ENCODE results near the gene NMRK1.

Gene NMRK1

DNA sequence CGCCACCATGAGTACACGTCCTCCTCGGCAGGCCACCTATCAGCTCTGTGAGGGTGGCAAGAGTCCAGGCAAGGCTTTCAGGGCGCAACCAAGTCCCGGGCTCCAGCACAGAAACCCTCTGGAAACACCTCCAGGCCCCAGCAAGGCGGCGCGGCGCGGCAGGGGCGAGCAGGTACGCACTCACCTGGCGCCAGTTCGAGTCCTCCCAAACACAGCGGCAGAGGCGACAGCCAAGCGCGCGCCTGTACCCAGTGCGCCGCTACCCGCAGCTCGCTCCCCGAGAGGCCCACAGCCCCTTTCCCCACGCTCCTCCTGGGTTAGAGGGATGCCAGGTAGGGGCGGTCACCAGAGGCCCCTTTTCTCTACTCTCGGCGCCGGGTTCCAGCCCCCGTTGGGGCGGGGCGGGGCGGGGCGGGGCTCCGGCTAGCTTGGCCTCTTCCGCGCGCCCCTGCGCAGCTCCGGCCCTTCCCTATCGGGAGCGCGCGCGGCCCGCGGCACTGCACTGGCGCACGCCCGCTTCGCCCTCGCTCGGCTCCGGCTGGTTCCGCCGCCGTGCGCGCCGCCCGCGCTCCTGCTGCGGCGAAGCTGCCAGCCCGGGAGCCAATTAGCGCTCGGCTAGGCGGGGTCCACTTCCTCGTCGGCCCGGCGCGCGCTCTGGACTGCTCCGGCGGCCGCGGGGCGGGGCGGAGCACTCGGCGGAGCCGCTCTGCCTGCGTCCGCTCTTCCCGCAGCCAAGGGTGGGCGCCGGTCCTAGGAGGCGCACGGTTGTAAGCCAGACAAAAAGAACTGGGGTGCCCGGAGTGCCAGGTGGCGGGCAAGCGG is at the start of gene NMRK1, which contains the start of gene OSTF1:
TSS of gene NMRK1 (minus strand) at position 332 of the 822 bp plus-strand sequence. CDS start 5,040 bp downstream, outside the sequence.
TSS of gene OSTF1 (plus strand) at position 691 of the 822 bp plus-strand sequence. CDS start 179 bp downstream, outside the sequence.
- Mint-ChIP-seq H3K27me3 (no peaks in the 10 kb centered on the region), H3K36me3 (ENCODE audit: low read depth) (no peaks in the 10 kb centered on the region), H3K4me3 (peak within 1 kb of the TSS; percentile 91), H3K27ac (peak within 1 kb of the TSS; percentile 91), H3K9me3 (no peaks in the 10 kb centered on the region), H3K4me1 (peaks cover 72% of the 10 kb centered on the region)
- DNase-seq = peak; percentile 92
- peak; percentile 91 for ATAC-seq

DNA sequence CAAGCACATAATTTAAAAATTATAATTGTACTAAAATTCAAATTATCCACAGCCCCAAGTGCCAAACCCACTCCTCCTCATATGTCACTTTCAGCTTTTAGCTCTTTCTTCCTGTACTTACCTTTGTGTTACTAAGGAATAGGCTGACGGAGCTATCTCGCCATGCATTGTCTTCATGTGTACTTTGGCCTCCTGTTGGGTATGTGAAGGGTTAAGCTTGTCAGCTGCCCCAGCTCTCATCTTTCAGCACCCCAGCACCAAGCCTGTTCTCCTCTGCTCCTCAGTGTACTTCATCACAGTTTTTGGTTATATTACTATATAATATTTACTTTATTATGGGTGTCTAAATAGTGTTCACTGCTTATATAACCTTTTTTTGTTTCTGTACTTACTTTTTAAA is 46.5 kb upstream of the NMRK1 start:
- Mint-ChIP-seq H3K27me3 (no peaks in the 10 kb centered on the region), H3K9me3 (no peaks in the 10 kb centered on the region), H3K27ac (no peak overlapping the region), H3K4me3 (no peak overlapping the region), H3K4me1 (peaks cover 21% of the 10 kb centered on the region), H3K36me3 (ENCODE audit: low read depth) (peaks cover 62% of the 10 kb centered on the region)
- no peak for DNase-seq
- ATAC-seq = no peak

DNA sequence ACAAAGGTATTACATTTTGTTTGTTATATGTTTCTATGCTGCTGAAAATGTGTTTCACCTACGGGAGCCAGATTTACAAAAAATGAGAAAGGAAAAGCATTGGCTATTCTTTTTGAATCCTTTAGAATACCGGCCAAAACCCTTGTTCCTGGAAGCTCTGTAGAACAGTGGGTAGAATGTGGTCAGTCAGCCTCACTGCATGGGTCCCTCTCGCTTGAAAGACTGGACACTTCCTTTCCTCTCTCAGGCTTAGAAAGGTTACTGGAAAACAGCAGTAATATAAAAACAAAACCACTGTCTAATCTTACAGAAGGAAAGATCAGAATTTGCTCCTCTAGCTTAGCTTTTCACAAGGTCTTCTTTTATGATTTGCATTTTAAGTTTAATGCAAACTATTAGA is 45.4 kb upstream of the NMRK1 start:
- no peak overlapping the region for H3K4me3 Mint-ChIP-seq
- DNase-seq (no peak), ATAC-seq (no peak)
- H3K27ac Mint-ChIP-seq = no peak overlapping the region
- H3K9me3 Mint-ChIP-seq = no peaks in the 10 kb centered on the region
- H3K27me3 Mint-ChIP-seq = no peaks in the 10 kb centered on the region
- peaks cover 16% of the 10 kb centered on the region for H3K4me1 Mint-ChIP-seq
- H3K36me3 Mint-ChIP-seq (ENCODE audit: low read depth) = peaks cover 65% of the 10 kb centered on the region

DNA sequence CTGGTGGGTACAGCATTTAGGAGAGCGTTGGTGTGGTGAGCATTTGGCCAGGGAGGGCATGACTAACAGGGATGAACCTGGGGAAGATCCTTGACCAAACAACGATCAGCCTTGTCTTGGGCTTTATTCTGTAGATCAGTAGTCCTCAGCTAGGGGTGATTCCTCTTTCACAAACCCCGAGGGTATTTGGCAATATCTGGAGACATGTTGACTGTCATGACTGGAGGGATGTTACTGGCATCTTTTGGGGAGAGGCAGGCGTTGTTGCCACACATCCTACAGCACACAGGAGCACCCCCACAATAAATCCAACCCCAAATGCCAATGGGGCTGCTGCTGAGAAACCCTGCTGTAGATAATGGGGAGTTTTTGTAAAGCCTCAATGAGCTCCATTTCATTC is 44.3 kb upstream of the NMRK1 start:
- DNase-seq = no peak
- no peaks in the 10 kb centered on the region for H3K9me3 Mint-ChIP-seq
- no peak overlapping the region for H3K4me3 Mint-ChIP-seq
- peak overlapping the region; percentile 23 for H3K27ac Mint-ChIP-seq
- H3K27me3 Mint-ChIP-seq = no peaks in the 10 kb centered on the region
- ATAC-seq = no peak
- peaks cover 11% of the 10 kb centered on the region for H3K4me1 Mint-ChIP-seq
- peaks cover 57% of the 10 kb centered on the region for H3K36me3 Mint-ChIP-seq (ENCODE audit: low read depth)

DNA sequence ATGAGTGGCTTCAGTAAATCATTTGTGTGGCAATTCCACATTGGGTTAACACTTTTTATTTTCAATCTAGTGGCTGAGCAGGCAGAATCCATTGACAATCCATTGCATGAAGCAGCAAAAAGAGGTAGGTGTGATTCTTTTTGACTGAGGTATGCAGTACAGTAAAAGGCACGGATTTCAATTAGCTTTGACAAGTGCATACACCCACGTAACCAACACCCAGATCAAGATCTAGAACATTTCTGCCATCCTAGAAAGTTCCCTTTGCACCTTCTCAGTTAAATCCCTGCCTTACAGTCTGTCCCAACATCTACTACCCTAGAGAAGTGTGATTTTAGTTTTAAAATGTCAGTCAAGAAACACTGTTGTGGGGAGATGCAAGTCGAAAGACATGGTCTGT is 43.7 kb upstream of the NMRK1 start:
- no peaks in the 10 kb centered on the region for H3K9me3 Mint-ChIP-seq
- DNase-seq = no peak
- H3K36me3 Mint-ChIP-seq (ENCODE audit: low read depth) = peaks cover 52% of the 10 kb centered on the region
- ATAC-seq = no peak
- peaks cover 10% of the 10 kb centered on the region for H3K4me1 Mint-ChIP-seq
- peak overlapping the region; percentile 23 for H3K27ac Mint-ChIP-seq
- no peak overlapping the region for H3K4me3 Mint-ChIP-seq
- no peaks in the 10 kb centered on the region for H3K27me3 Mint-ChIP-seq

DNA sequence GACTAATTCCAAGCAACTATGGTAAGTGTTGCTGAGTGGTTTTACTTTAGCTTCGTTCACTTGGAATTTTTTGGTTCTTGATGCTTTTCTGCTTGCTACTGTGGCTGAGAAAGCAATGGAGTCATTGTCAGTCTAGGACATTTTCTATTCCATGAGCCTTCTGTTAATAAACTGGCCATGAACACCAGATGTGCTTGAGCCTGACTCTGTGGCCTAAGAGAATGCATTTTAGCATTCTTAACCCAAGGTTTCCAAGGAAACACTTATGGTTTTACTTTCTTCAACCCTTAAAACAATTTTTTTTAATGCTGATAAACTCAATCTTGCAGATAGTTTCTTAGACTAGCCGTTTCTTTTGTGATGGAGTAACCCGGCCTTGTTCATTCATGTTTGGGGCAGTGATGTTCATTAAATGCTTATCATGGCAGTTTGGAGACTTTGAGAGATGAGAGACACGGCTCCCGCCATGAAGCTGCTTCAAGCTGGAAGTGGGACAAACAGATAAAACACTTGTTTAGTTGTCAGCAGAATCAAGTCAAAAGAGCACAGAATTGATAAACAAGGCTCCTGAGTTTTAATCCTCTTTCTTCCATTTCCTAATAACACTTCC is 42.8 kb upstream of the NMRK1 start:
- Mint-ChIP-seq H3K27me3 (no peaks in the 10 kb centered on the region), H3K4me1 (peaks cover 13% of the 10 kb centered on the region), H3K36me3 (ENCODE audit: low read depth) (peaks cover 43% of the 10 kb centered on the region), H3K4me3 (no peak overlapping the region), H3K9me3 (no peaks in the 10 kb centered on the region), H3K27ac (no peak overlapping the region)
- ATAC-seq (no peak), DNase-seq (no peak)

DNA sequence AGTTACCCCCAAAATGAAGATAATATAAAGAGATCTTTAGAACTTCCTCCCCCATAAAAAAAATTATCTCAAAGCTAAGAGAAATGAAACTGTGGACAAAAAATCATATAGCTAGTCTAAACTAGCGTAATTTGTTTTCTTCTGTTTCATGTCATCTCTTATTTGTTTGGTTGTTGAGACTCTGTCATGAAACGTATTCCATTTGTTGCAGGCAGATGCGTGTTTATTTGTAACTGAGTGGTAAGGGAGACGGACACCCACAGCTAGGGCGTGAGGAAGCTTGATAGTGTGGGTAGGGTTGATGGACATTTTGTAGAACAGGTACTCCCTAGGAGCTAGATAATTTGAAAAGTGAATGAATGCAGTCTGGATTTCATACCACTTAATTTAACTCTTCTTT is 42.2 kb upstream of the NMRK1 start:
- H3K4me3 Mint-ChIP-seq = no peak overlapping the region
- DNase-seq = no peak
- H3K4me1 Mint-ChIP-seq = peaks cover 13% of the 10 kb centered on the region
- ATAC-seq = no peak
- no peaks in the 10 kb centered on the region for H3K9me3 Mint-ChIP-seq
- peaks cover 44% of the 10 kb centered on the region for H3K36me3 Mint-ChIP-seq (ENCODE audit: low read depth)
- H3K27me3 Mint-ChIP-seq = no peaks in the 10 kb centered on the region
- no peak overlapping the region for H3K27ac Mint-ChIP-seq

DNA sequence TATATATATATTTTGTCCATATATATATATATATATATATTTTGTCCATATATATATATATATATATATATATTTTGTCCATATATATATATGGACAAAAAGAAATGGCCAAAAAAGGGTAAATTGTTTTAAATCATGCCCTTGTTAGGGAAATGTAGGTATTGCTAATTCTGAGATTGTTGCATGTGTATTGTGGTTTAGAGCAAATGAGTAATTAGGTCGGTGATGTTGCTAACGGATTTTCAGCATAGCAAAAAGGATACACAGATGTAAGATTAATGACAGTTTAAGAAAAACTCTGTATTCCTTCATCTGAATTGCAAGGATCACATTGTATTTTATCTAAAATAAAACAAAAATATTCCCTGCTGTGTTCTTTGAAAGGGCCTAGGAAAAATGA is 40.6 kb upstream of the NMRK1 start:
- ATAC-seq = peak; percentile 73
- H3K4me1 Mint-ChIP-seq = peaks cover 26% of the 10 kb centered on the region

DNA sequence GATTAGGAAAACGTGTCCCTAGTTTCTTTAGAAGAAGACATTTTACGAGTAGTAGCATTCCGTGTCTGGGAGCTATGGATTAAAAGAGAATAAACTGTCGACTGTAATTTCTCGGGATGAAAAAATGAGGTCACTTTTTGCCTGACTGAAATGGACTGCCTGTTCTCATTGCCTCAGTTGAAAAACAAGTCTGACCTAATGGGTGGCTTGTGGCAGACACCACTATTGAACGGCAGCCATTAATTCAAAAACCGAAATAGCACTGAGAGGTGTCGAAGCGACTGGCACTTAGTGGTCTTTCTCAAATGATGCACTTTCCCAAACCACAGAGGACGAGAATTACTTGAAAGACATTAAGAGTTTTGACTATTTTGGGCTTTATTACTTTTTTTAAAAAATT is 35.7 kb upstream of the NMRK1 start:
- H3K9me3 Mint-ChIP-seq = no peaks in the 10 kb centered on the region
- H3K36me3 Mint-ChIP-seq (ENCODE audit: low read depth) = peaks cover 28% of the 10 kb centered on the region
- no peak overlapping the region for H3K27ac Mint-ChIP-seq
- DNase-seq (no peak), ATAC-seq (no peak)
- no peaks in the 10 kb centered on the region for H3K27me3 Mint-ChIP-seq
- peaks cover 38% of the 10 kb centered on the region for H3K4me1 Mint-ChIP-seq
- H3K4me3 Mint-ChIP-seq = no peak overlapping the region

More for the DNA sequence above, 40.6 kb upstream of the NMRK1 start:
- no peak overlapping the region for H3K27ac Mint-ChIP-seq
- no peak overlapping the region for H3K4me3 Mint-ChIP-seq
- no peaks in the 10 kb centered on the region for H3K9me3 Mint-ChIP-seq
- no peaks in the 10 kb centered on the region for H3K27me3 Mint-ChIP-seq
- peaks cover 37% of the 10 kb centered on the region for H3K36me3 Mint-ChIP-seq (ENCODE audit: low read depth)
- DNase-seq = no peak

DNA sequence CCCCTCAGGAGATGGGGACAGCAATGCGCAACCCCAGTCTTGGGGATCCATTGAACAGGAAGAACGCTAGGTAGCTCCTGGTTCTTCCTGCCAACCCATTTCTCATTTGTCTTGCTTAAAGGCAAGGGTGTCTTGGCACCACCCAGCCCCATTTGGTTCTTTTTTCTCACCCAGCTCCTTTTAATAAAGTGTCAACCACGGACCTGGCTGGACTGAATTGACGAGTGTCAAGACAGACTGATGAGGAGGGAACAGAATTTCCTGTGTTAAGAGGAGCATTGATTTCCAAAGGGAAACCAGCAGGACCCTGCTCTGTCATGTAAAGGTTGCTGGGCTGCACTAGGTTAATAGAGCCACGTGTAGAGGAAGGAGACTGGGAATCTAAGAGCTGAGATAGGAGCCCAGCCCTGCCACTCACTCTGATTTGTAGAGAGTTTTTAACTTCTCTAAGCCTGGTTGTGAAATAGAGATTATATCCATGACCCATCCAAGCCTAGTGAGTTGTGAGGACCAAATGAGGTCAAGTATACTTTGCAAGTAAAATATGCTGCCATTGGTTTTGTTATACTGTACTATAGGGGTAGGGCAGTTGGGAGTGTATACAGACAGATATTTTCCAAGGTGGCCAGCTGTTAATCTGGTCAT is 34.1 kb upstream of the NMRK1 start:
- H3K4me3 Mint-ChIP-seq = no peak overlapping the region
- ATAC-seq (no peak), DNase-seq (no peak)
- no peaks in the 10 kb centered on the region for H3K27me3 Mint-ChIP-seq
- peaks cover 47% of the 10 kb centered on the region for H3K4me1 Mint-ChIP-seq
- H3K27ac Mint-ChIP-seq = no peak overlapping the region
- H3K9me3 Mint-ChIP-seq = peaks cover 10% of the 10 kb centered on the region
- peaks cover 38% of the 10 kb centered on the region for H3K36me3 Mint-ChIP-seq (ENCODE audit: low read depth)

DNA sequence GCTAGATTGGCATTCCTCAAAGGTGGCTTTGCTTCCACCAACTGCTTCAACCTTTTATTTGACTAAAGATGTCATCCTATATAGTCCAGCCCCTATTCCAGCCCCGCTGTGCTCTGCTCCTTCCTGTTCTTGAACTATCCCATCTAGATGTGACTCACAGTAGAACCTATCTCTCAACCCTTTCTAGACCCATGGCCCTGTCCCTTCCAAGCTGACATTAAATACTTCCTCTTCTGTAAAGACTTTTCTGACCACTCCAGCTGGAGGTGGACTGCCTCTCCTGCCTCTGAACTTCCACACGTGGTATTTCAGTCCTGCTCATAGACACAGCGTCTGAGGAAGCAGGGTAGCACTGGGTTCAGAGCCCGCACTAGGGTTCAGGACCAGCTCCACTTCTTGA is 32.7 kb upstream of the NMRK1 start:
- no peak for ATAC-seq
- Mint-ChIP-seq H3K27ac (no peak overlapping the region), H3K4me1 (peaks cover 50% of the 10 kb centered on the region), H3K36me3 (ENCODE audit: low read depth) (peaks cover 38% of the 10 kb centered on the region), H3K27me3 (no peaks in the 10 kb centered on the region), H3K4me3 (no peak overlapping the region), H3K9me3 (peaks cover 10% of the 10 kb centered on the region)
- no peak for DNase-seq

DNA sequence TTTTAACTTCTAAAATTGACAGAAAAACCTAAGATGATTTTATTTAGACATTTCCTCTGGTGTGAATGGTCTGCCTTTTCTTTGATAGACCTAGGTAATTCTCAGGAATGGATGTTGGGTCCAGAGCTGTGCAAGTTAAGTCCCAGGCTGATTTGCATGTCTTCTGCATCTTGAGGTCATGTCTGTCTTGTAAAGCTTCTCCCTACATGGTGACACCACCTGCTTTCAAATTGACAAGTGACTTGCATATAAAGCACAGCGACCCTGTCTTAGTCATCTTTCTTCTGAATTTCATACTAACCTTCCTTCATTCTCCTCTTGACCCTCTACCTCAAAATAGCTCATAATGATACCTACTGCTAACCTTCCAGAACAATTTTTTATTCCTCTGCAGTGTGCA is 29.6 kb upstream of the NMRK1 start:
- DNase-seq (no peak), ATAC-seq (peak; percentile 72)
- Mint-ChIP-seq H3K4me1 (peaks cover 52% of the 10 kb centered on the region), H3K27me3 (no peaks in the 10 kb centered on the region), H3K27ac (no peak overlapping the region), H3K4me3 (no peak overlapping the region), H3K9me3 (peaks cover 10% of the 10 kb centered on the region), H3K36me3 (ENCODE audit: low read depth) (peaks cover 34% of the 10 kb centered on the region)

DNA sequence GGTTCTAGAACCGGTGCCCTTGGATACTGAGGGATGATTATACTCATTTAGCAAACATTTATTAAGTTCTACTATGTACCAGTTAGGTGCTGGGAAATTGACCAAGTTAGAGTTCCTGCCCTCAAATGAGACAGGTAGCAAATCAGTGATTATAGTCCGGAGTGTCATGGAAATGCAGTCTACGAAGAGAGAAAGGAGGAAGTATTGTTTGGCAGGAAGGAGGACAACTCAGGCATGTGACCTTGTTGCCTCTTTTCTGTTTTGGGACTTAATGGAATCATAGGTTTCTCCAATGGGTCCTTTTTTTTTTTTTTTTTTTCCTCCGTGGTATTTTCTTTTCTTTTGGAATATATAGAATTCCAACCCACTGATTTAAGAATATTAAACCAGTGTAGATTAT is 28.4 kb upstream of the NMRK1 start:
- ATAC-seq (no peak), DNase-seq (no peak)
- Mint-ChIP-seq H3K27ac (no peak overlapping the region), H3K4me1 (peaks cover 52% of the 10 kb centered on the region), H3K4me3 (no peak overlapping the region), H3K27me3 (no peaks in the 10 kb centered on the region), H3K9me3 (peaks cover 10% of the 10 kb centered on the region), H3K36me3 (ENCODE audit: low read depth) (peaks cover 28% of the 10 kb centered on the region)

DNA sequence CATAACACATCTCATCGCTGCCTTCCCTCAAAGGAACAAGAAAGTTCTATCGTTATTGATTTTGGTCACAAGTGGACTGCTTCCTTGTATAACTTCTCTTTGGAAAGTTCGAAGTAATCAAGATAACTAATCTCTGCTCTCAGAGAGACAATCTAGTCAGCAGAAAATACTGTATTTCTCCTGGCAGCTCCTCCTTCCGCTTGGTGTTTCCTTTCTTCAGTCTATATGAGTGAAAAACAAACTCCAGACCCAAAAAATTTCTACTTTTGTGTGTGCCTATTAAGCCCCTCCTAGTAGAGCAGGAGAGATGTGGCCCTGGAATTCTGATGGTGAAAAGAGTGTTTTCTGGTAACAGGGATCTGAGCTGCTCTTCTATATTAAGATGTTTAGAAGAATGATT is 24.8 kb upstream of the NMRK1 start:
- ATAC-seq = no peak
- H3K36me3 Mint-ChIP-seq (ENCODE audit: low read depth) = peaks cover 7% of the 10 kb centered on the region
- H3K4me3 Mint-ChIP-seq = no peak overlapping the region
- no peaks in the 10 kb centered on the region for H3K27me3 Mint-ChIP-seq
- peaks cover 55% of the 10 kb centered on the region for H3K4me1 Mint-ChIP-seq
- no peak overlapping the region for H3K27ac Mint-ChIP-seq
- no peak for DNase-seq
- peaks cover under 1% of the 10 kb centered on the region for H3K9me3 Mint-ChIP-seq
